ENCODE data around the gene TBCK.

TBCK gene

GRCh38 chr4:106105697-106106096 lies 210.3 kb downstream of the TBCK start:
- intact Hi-C loops (cut with DNase I; ENCODE audit: low total_unique reads), result no loop called here
- H3K4me1 ChIP-seq, result no peaks in the 10 kb centered on the region
- no peak for DNase-seq
- TF ChIP-seq CTCF (IDR thresholded peaks at IDR 0.05), result no peak
- H3K27me3 ChIP-seq, result no peaks in the 10 kb centered on the region
- H3K9me3 ChIP-seq, result peaks cover 0 to 11% (median 0%) of the 10 kb centered on the region in 3 donors
- no peak overlapping the region for H3K27ac ChIP-seq
- H3K36me3 ChIP-seq, result peaks cover 43 to 61% (median 47%) of the 10 kb centered on the region in 3 donors
- H3K4me3 ChIP-seq, result no peak overlapping the region

- H3K4me1 ChIP-seq, result no peaks in the 10 kb centered on the region
- H3K36me3 ChIP-seq, result peaks cover 32 to 47% (median 32%) of the 10 kb centered on the region in 3 donors
- no peak overlapping the region for H3K27ac ChIP-seq
- H3K27me3 ChIP-seq, result no peaks in the 10 kb centered on the region
- DNase-seq, result no peak
- no peak overlapping the region for H3K4me3 ChIP-seq
- intact Hi-C loops (cut with DNase I; ENCODE audit: low total_unique reads), result no loop called here
- no peak for TF ChIP-seq CTCF (IDR thresholded peaks at IDR 0.05)
- H3K9me3 ChIP-seq, result no peaks in the 10 kb centered on the region
Observed at GRCh38 chr4:106104276-106104675, 211.7 kb downstream of the TBCK start.

- Histone ChIP-seq H3K27me3 (no peaks in the 10 kb centered on the region), H3K4me1 (no peaks in the 10 kb centered on the region), H3K9me3 (peaks cover 0 to 10% (median 3%) of the 10 kb centered on the region in 3 donors), H3K4me3 (no peak overlapping the region), H3K36me3 (peaks cover 27 to 34% (median 33%) of the 10 kb centered on the region in 3 donors), H3K27ac (no peak overlapping the region)
- intact Hi-C loops (cut with DNase I; ENCODE audit: low total_unique reads), result no loop called here
- TF ChIP-seq CTCF (IDR thresholded peaks at IDR 0.05), result no peak
- DNase-seq, result no peak
Observed at GRCh38 chr4:106096454-106096853, 219.6 kb downstream of the TBCK start.

- Histone ChIP-seq H3K36me3 (peaks cover 37 to 45% (median 44%) of the 10 kb centered on the region in 3 donors), H3K4me3 (no peak overlapping the region), H3K27me3 (no peaks in the 10 kb centered on the region), H3K4me1 (no peaks in the 10 kb centered on the region), H3K9me3 (peaks cover 0 to 20% (median 13%) of the 10 kb centered on the region in 3 donors), H3K27ac (no peak overlapping the region)
- no peak for TF ChIP-seq CTCF (IDR thresholded peaks at IDR 0.05)
- no peak for DNase-seq
- intact Hi-C loops (cut with DNase I; ENCODE audit: low total_unique reads), result no loop called here
Observed at GRCh38 chr4:106095408-106095807, 220.6 kb downstream of the TBCK start.

- DNase-seq, result no peak
- Histone ChIP-seq H3K27me3 (no peaks in the 10 kb centered on the region), H3K9me3 (peaks cover 0 to 45% (median 27%) of the 10 kb centered on the region in 3 donors), H3K27ac (no peak overlapping the region), H3K4me3 (no peak overlapping the region), H3K4me1 (no peaks in the 10 kb centered on the region), H3K36me3 (peaks cover 65 to 70% (median 66%) of the 10 kb centered on the region in 3 donors)
- no peak for TF ChIP-seq CTCF (IDR thresholded peaks at IDR 0.05)
- intact Hi-C loops (cut with DNase I; ENCODE audit: low total_unique reads), result no loop called here
Observed at GRCh38 chr4:106092361-106093040, 223.5 kb downstream of the TBCK start.
